Islet of Langerhans (tissue), 1 donor: ENCODE measurements around the gene SGK2.

ENCODE experiments used
- FAIRE-seq: peaks from one replicate; lab custom pipeline; 2011; peaks lifted over from hg19 to GRCh38; lab: Jason Lieb, UNC

Gene SGK2

GRCh38 chr20:43536041-43536816 is 22.6 kb upstream of the SGK2 start:
- no peak for FAIRE-seq

GRCh38 chr20:43536817-43537440 is 21.9 kb upstream of the SGK2 start:
- FAIRE-seq: no peak

GRCh38 chr20:43537921-43538877 is 20.6 kb upstream of the SGK2 start:
- no peak for FAIRE-seq

GRCh38 chr20:43538878-43539700 is 19.7 kb upstream of the SGK2 start:
- FAIRE-seq: no peak

DNA sequence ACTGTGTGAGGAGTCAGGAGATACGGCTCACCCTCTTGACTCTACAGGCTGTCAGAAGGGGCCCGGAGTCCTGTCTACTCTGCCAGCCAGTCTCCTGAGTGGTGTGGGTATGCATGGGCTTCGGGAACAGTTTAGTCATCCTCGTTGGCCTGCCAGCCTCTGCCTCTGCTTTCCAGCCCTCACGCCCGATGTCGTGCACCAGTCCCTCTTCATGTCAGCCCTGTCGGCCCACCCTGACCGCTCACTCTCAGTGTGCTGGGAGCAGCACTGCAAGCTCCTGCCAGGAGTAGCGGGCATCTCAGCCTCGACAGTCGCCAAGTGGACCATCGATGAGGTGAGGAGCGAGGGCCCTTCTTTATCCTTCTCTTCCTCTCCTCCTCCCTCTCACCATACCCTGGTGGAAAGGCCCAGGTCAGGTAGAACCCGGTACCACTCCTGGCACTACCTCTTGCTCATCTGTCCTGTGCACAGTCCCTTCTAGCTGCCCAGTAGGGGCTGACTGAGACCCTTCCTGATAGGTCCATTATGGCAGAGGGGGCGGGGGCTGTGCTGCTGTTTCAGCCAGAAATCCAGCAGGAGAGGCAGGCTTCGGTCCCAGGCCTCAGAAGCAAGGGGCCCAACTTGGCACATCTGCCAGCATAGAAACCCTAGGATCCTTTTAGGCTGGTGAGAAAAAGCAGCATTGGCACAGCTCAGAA is 18.7 kb upstream of the SGK2 start:
- FAIRE-seq: no peak

DNA sequence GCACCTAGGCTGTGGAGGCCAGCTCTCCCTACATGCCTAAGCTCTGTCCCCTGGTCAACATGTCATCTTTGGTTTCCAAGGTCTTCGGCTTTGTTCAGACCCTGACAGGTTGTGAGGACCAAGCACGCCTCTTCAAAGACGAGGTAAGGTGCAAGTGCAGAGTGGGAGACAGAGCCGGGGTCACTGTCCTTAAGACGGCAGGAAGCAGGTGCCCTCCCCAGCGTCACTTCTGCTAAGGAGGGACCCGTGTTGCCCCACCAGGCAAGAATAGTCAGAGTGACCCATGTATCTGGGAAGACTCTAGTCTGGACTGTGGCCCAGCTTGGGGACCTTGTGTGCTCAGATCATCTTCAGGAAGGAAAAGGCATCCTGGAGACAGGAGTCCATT is 18.2 kb upstream of the SGK2 start:
- no peak for FAIRE-seq

DNA sequence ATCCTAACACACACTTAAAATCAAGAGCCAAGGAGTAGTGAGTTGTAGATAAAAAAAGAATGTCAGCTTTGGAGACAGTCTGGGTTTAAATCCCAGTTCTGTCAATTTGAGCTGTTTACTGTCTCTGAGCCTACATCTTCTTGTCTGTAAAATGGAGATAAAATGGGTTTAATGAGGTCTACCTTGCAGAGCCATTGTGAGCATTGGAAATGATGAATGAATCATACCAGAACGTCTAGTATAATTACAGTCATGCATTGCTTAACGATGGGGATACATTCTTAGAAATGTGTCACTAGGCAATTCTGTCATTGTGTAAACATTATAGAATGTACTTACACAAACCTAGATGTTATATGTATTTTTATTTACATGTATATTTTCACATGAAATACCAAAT is 17.6 kb upstream of the SGK2 start:
- FAIRE-seq: no peak

- FAIRE-seq: no peak
Observed at GRCh38 chr20:43542161-43542560, 16.7 kb upstream of the SGK2 start.

DNA sequence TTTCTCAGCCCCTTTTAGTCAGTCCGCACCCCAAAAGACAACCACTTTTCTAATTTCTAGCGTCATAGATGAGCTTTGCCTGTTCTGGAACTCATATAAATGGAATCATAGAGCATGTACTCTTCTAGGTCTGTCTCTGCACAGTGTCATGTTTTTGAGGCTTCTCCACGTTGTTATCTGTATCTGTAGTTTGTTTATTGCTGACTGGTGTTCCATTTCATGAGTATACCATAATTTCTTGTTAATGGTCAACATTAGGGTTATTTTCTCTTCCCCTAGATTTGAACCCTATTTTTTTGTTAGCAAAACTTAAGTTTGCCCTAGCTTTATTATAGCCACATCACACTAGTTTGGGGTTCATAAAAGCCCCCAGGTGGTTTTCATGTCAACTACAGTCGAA is 16.2 kb upstream of the SGK2 start:
- no peak for FAIRE-seq

GRCh38 chr20:43543138-43543537 is 15.7 kb upstream of the SGK2 start:
- no peak for FAIRE-seq

- no peak for FAIRE-seq
Observed at GRCh38 chr20:43544501-43544900, 14.3 kb upstream of the SGK2 start.

DNA sequence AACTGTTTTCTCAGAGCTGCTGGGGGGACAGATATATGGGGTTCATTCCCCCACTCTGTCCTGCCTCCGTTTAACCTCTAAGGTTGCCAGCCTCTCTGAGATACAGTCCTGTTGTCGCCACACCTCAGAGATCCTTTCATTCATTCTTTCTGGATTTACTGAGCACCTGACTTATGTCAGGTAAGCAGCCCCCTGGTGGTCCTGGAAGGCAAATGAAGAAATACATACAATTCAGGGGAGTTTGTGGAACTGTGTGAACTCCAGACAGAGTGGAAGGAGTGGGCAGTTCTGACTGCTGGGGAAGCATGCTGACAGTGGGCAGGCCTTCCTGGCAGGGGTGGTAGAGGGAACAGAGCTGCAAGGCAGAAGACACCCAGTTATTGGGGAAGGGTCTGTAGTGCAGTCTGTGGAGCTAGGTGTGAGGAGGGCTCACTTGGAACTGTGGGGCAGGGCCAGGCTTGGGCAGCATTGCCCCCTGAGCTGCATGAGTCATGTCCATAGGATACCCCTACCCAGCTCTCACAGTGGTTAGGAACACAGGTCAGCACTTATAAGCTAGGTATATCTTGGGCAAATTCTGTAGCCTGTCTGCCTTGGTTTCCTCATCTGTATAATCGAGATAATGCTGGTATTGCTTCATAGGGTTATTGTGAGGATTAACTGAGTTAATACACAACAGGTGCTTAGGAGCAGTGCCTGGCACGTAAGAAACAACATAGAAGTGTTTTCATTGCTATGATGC is 12.8 kb upstream of the SGK2 start:
- FAIRE-seq: no peak

- FAIRE-seq: no peak
Observed at GRCh38 chr20:43548273-43548880, 10.4 kb upstream of the SGK2 start.

DNA sequence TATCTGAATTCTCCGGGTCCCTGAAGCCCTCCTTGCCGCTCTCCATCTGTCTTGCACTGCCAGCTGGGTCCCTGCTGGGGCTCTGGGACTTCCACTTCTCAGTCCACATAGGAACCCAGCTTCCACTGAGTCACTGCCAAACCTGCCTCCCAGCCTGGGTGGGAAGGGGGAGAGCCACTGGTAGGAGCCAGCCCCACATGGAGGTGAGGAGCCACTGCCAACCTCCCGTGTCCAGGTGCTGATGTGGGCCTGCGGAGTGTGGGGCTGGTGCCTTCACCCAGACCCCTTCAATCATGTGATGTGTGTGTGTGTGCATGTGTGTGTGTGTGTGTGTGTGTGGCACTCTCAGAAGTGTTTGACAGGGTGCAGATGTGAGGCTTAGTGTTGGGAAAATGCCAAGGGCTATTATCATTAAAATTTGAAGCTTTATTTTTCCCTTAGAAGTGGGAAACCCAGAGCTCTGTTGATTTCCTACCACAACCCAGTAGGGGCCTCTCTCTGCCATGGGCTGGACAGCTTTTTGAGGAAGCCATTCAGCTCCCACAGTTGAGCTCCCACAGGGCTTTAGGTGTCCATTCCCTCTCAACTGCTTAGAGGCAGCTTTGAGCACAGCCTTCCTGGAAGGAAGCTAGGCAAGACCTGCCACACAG is 9.3 kb upstream of the SGK2 start:
- no peak for FAIRE-seq

DNA sequence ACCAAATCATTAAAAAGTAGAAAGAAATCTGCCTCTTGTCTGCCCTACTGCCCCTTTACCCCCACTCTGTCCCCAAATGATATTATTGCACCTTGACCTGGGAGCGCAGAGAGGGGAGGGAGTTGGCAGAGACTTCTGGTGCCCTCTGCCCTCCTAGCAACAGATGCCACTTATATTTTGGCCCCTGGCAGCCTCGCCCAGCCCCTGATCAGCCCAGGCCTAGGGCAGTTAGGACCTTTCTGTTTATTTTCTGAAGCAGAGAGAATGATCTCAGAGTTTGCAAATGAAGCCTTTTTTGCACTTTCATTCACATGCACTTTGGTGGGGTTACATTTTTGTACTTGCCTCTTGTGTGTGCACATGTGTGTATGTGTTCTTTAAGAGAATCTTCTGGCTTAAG is 8.4 kb upstream of the SGK2 start:
- FAIRE-seq: no peak

DNA sequence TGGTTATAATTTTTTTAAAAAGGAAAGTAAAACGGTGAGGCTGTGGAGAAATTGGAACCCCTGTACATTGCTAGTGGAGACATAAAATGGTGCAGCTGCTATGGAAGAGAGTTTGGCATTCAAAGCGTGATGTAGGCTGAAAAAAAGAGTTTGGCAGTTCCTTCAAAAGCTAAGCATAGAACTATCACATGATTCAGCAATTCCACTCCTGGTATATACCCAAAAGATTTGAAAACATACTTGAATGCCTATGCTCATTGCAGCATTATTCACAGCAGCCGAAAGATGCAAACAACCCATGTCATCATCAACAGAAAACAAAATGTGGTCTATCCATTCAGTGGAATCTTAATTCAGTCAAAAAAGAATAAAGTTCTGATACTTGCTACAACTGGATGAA is 4.5 kb upstream of the SGK2 start:
- no peak for FAIRE-seq

DNA sequence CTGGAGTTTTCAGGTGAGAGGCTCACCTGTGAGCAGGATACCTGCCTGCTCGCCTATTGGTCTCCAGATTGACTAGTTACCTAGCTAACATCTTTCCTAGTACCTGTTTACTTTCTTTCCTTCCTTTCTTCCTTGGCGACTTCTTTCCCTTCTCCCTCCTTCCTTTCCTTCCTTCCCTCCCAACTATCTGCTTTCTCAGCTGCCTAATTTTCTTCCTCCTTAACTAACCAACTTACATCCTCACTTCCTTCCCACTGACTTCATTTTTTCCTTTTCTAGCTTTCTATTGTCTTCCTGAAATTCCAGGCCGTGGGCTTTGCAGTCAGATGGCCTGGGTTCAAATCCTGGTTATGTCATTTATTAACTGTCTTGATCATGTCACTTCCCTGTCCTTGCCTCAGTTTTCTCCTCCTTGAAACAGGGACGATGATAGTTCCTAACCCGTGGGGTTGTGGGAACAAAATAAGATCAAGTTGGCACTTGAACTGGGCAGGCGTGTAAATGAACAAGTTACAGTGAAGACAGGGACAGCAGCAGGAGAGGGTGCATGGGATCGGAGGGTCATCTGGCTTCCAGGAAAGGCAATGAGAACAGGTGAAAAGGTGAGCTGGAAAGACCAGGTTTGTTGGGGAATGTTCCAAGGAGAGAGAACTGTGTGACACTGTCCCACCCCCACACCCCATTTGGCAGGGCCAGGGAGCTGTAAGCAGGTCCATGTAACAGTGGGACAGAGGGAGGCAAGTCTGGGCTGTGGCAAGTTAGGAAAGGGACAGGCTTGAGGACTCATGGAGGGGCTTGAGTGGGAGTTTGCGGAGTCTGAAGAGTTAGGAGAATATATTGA is 540 bp downstream of the SGK2 start:
- FAIRE-seq: no peak

DNA sequence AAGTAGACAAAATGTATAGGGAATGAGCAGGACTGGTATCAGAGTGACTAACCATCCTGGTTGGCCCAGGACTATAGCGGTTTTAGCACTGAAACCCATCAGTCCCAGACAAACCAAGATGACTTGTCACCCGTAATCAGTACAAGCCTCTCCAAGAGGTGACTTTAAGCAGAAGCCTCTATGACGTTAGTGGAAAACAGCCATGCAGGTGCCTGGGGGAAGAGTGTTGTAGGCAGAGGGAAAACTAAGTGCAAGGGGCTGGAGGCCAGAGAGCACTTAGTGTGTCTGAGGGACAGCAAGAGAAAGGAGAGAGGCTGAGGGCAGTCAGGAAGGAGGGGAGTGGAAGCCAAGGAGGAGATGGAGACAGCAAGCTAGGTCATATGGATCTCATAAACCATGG is 2.1 kb downstream of the SGK2 start:
- no peak for FAIRE-seq

DNA sequence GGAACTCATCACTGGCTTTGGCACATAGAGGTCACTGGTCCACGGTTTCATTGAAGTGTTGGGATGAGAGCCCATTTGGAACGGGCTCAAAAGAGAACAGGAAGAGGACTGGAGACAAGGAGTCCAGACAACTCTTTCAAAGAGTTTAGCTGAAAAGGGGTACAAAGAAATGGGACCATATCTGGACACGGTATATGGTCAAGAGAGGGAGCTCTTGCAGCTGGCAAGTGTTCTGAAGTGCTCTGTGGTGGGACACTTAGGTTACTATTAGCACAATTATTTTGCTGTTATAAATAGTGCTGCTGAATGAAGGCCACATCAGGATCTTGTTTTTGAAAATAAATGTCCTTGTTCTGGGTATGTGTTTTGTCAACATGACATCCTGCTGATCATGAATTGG is 4.6 kb downstream of the SGK2 start:
- FAIRE-seq: no peak
